NCI-H345 treated with DMSO at 0.1 percent for 48 hours (cell line): Measurements from ENCODE around the gene PIGZ.

Source experiments
- DNase-seq: peaks from one replicate; lab custom pipeline; 2025; ENCODE audit not compliant: unreplicated experiment; lab: John Stamatoyannopoulos, UW

The PIGZ gene

DNA sequence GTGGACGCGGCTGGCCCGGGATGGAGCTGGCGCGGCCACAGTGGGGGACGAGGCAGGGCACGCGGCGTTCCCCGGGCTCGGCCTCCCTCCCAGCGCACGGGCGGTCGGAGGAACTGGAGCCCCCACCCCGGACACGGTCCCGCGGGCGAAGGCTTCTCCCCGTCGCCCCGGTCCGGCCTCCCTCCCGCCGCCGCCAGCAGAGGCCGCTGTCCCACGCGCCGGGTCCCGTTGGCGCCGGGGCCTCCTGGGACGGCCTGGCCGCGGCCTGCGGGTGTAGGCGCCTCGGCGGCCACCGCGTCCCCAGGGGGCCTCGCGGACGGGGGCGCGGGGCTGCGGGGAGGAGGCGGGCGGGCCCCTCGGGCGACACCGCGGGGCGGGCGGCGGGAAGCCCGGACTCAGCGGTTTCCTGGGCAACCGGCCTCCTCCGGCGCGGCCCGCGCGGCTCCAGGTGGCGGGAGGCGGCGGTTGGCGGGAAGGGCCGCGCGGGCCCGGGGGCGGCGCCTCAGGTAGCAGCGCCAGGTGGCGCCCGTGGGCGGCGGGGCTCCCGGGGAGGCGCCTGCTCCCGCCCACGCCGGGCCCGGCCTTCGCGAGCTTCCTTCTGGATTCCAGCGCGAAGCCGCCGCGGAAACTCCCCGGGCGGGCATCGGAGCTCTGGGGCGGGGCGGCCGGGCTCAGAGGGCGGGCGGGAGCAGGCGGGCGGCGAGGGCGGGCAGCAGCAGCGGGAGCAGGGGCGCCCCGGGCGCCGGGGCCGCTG is 34.2 kb upstream of the PIGZ start:
- DNase-seq = no peak

DNA sequence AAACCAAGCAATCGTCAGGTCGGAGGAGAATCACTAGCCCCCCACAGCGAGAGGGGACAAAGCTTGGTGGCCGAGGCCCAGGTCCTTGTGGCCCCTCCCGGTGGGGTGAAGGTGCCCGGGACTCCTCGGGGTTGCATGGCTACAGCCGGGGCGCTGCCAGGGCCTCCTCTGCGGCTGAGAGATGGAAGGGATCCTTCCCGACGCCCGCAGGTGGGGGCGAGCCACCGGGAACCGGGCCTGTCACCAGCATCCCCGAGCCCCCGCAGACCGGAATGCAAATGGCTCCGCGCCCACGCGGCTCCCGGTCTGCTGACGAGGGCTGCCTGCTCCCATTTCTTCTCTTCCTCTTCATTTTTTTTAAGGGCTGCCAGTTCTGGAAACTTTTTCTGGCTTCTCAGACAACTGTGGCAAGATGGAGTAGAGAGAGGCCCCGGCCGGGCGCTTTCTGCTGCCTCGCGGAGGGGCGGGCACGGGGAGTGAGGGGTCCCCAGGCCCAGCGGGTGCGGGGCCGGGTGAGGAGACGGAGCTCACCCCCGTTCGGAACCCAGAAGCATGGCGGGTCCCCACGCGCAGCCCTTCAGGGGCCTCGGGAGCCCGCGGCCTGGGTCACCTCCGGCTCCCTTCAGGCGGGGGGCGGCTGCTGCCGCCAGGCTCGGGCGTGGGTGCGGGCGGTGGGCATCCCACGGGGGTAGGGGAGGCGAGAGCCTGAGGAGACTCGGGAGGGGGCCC is 33.5 kb upstream of the PIGZ start:
- DNase-seq = no peak

DNA sequence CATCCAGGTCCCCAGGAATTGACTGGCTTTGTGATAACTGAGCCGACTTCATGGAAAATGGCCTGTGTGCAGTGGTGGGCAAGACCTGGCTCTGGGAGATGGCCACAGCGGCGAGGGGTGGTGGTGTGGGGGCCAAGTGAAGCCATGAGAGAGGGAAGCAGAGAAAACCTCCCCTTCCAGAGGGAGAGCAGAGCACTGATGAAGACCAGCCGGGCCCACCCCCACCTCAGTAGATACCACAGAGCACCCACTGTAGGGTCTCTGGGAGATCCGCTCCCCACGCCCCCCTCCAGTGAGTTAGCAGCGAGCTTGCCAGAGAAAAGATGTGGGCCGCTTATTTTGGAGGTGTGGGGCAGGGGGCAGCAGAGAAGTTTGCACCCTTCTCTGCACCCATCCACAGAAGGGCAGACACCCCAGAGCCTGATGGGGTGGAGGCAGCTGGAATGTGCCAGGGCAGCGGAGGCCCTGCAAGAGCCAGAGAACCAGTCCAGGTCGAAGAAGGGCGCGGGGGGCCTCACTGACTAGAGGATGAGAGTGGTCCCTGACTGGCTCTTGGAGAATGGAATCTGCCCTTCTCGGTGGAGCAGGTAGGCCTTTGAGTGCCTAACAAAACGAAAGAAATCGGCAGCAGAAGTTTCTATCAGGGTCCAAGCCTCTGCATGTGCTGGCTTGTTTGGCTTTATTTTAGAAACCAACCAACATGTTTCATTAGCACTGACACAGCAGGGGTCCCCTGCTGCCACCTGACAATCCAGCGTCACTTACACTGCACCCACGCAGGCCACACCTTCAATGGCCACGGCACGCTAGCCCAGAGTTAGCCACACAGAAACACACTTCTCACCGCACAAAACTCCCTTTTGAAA is 32.7 kb upstream of the PIGZ start:
- DNase-seq = no peak

DNA sequence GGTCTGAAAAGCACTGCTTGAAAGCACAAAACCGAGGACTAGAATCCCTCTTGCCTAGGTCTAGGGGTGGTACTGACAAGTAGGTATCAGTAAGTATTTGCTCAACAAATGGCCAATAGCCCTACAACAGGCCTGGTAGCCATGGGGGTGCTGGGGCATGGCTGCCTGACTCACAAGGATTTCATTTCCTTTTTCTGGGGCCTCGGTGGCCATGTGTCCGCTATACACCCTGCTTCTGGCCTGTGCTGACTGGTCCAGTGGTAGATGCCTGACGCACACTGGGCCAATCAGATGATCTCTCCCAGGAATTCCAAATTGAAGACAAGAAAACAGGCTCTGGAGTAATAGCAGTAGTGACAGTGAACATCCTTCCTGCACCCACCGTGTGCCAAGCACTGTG is 31.6 kb upstream of the PIGZ start:
- no peak for DNase-seq

DNA sequence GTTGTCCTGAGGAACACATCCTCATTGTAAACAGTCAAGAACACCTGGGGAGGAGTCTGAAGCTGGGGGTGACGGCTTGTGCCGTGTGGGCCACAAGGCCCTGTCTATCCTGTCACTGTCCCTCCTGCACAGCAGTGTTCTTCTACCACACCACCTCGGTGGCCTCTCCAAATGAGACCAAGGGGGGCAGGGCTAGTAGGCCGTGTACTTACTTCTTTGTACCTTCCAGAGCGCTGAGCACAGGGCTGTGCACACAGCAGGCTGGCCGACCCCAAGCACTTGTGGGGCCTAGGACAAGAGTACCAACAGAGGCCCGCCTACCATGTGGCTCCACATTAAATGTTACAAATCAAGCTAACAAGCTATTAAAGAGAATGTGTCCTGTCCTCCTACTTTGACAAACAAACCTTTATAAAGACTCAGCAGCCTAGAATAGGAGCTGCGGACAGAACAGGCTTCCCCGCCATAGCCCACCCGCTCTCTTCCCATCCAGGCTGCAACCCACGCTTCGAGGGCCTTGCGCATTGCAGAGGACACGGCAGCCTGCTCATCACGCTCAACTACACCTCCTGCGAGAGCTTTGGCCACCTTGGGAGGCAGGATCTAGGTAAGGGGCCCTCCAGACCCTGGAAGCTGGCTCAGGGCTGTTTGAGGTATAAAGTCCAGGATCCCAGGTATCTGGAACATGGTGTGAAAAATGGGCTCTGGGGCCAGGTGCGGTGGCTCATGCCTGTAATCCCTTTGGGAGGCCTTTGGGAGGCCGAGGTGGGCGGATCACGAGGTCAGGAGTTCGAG is 30.5 kb upstream of the PIGZ start:
- DNase-seq = no peak

DNA sequence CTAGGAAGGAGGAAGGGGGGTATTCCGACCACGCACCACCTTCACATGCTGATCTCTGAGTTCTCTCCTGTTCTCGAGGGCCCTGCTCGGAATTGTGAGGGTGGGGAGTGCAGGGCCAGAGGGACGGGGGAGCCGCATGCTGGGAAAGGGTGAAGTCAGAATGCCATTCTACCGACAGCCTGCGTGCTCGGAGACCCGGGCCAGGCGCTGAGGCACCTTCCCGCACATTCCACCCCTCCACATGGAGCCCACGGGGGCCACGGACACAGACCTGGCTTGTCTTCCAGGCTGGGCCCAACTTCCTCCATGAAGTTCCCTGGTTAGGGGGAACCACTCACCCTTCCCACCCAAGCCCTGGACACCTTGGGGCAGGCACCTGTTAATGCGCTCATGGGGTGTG is 28.7 kb upstream of the PIGZ start:
- DNase-seq = no peak

DNA sequence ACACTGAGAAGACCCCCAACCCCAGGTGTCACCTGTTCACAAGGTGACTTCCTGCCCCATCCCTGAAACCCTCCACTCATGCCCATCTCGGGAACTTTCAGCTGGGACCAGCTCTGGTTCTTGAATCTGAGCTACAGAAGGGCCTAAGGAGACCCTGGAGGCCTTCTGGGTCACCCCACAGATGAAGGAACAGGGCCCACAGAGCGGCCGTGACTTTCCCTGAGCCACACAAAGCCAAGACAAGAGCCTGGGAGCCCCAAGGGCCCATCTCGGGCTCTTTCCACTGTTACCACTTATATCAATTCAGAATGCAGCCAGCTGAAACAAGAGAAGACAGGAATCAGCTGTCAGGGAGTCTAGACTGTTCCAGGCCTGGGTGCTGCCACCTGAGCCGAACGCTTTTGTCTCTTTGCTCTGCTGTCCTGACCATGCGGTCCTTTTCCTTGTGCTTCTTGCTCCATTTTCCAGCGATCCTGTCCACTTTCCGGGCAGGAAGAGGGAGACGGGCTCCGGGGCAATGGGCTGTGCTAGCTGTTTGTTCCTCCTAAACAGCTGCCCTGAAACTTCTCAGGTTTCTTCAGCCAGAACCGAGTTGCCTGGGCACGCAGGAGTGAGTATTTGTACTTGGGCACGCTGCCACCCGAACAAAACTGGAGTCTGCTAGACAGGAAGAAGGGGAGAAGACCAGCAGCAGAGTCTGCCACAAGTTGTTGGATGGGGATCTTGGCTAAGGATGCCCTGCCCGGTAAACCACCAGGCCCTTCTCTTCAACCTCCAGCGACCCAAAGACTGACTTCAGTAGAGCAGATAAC is 28.0 kb upstream of the PIGZ start:
- peak; percentile 75 for DNase-seq

DNA sequence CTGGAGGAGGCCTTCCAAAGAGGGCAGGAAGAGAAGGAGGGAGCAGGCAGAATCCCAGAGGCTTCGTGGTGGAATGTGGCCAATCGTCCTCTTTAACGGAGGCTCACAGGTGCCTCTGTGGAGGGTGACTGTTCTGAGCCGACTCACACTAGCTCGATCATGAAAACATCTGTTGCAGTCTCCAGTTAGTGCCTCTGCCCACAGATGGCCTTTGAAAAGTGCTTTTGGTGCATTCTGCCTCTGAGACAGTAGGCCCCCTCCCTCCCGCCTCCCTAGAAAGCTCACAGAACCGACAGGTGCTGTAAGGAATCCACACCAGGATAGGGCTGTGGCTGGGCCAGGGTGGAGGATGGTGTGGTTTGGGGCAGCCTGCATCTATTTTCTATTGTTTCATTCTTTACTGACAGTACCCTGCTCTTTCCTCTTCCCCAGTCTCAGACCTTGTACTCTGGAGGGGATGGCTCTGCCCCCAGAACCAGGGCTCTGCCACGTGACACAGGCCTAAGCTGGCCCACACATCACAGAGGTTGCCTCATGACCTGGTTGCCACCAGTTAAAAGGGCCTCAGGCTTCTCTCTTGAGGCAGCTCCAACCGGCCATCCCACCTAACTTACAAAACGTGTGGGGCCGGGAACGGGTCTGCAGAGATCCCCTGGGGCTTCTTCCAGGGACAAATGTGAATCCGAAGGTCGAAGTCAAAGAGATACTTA is 27.2 kb upstream of the PIGZ start:
- DNase-seq = no peak

DNA sequence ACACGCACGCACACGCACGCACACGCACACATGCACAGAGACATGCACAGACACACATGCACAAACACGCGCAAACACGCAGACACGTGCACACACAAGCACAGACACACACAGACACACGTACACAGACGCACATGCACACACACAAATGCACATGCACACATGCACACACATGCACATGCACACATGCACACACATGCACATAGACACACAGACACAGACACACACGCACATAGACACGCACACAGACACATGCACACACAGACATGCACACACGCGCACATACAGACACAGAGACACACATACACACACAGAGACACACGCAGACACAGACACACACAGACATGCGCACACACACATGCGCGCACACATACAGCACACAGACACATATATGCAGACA is 26.4 kb upstream of the PIGZ start:
- no peak for DNase-seq

DNA sequence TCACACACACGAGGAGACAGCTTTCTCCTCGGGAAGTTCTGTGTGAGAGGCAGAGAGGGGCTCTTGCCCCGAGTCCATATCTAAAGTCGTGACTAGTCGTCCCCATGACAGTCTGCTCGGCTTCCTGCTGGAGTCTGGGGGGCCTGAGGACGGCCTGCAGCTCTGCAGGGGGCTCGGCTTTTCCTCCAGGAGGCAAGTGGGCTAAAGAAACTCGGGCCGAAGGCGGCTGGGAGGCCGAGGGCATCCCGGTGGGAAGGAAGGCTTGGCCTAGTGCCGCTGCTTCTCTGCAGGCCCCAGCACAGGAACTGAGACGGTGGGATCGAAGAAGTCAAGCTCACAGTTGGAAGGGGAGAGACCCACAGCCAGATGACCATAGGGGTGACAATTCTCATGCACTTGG is 25.4 kb upstream of the PIGZ start:
- no peak for DNase-seq

DNA sequence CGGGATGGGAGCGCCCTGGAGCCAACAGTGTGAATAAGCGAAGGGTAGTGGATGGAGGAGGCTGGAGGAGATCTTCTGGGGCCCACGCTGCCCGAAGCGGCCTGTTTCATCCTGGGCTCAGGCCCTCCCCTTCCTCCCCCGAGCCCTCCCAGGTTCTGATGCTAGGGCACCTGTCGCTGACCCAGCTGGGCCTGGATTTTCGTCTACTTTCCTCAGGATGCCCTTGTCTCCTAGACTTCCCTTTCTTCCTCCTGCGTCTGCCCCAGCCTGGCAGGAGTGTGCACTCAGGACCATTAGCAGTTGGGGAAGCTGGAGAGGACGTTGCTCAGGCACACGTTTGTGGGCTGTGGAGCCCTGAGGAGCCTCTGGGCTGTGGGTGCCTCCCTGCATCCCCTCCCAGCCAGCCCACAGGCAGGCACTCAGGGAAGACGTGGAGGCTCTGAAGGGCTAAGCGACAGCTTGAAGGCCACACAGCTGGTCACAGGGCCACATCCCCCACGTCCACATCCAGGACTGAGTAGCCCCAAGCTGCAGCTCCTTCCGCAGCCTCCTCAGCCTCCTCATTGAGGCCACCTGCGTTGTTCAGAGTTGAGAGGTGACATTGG is 23.9 kb upstream of the PIGZ start:
- DNase-seq = no peak

DNA sequence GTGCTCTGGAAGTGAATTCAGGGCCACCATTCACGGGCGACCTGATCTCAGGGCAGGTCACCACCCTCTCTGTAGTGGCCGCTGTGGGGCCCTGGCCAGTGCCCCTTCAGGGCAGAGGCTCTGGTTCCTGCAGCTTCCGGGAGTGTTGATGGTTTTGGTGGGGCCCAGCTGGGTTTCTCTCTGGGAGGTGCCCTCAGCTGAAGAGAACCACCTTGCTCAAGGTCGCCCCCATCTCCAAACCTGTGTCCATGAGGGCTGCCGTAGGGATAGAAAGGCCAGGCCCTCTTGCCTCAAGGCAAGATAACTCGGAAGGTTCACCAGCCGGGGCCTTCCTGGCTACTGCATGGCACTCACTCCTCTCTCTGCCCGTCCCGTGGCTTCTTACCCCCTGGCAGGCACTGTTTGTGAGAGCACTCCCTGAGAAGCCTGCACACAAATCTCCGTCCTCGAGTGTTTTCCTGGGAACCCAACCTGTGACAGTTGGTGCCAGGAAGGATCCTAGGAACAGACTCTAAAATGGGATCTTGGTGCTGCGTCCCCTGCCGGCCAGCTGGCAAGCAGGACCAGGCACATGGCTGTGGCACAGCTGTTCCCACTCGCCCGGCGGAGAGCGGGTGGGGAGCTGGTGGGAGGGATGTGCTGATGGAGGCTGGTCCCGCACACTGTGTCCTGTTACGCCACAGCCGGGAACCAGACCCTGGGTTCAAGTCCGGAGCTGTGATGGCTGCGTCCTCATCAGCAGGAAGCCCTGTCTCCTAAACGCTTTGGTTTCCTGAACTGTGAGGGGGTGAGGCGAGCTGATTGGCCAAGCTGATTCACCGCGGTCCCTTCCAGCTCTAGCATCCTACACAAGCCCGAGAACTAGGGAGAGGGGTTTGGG is 23.2 kb upstream of the PIGZ start:
- no peak for DNase-seq

DNA sequence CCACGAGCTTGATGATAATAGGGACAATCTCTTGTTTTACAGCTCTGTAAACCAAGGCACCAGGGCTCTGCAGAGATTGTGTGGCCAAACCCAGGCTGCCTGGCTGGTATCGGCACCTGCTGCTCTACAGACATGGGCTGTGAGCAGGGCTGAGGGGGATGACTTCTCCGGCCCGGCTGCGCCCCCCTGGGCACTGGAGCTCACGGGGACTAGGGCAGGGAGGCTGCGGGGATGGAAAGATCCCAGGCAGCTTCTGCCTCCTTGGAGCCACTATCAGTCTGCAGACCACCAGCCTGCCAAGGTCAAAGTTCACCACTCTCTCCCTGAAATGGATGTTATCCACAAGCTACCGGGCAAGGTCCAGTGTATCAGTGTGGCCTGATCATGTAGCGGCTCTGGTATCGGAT is 22.0 kb upstream of the PIGZ start:
- DNase-seq = no peak

DNA sequence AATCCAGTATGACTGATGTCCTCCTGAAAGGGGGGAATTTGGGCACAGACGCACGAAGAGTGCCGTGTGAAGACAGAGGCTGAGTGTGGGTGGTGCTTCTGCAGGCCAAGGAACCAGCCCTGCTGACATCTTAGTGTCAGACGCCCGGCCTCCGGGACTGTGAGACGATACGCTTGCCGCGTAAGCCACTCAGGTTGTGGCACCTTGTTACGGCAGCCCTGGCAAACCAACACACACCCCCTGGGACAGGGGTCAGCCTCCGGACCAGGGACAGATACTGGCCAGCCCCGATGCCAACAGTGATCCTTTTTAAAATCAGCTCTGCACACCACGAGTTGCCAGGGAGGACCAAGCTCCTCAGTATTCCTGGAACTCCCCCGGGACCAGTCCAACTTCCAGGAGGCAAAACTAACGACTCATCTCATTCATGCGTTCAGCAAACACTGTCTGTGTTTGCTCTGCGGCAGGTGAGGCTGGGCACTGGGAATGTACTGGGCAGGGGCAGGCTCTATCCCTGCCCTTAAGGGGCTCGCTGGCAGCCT is 21.2 kb upstream of the PIGZ start:
- peak; percentile 89 for DNase-seq

DNA sequence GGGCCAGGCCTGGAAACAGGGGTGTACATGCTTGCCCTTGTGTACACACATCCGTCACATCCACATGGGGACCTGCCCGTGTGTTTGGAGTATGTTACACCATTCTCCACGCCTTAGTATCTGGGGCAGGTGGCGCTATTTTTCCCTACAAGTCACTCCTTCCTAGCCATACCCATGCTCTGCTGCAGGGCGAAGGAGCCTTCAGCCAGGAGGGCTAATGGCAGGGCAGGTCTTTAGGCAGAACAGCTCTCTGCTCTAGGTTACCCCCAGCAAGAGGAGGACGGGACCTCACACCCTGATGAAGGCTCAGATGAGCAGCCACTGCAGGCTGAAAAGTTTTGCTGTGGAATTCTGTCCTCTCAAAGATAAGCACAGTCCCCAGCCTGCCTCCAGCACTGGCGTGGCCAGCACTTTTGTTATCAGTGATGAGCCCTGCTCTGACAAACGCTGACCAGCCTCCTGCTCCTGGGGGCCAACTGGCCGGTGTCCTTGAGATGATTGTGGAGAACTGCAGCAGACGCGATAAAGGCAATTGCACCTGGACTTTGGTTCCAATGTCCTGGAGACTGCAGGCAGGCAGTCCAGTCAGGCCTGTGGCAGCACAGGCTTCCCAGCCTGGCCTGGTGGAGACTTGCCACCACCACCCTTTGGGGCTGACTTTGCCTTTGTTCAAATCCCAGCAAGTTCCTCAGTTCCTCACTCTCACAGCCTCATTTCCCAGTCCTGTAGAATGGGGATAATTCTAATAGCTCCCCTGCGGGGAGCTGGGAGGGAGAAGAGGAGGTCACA is 19.8 kb upstream of the PIGZ start:
- no peak for DNase-seq

DNA sequence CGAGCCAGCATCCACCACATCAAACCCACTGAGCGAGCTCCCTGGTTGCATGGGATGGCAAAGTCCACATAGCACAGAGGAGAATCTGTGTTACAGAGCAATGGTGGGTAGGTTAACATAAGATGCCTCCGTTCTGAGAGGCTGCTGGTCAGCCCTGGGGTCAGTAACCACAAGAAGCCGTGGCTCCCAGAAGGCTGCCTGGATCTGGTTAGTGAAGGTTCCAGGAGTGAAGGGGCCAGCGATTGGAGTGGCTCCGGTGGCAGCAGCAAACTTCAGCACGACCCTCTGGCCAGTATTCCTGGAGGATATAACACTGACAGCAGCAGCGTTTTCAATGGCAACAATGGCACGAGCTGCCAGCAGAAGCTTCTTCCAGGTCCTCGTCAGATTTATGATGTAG is 18.4 kb upstream of the PIGZ start:
- no peak for DNase-seq
